Femur (tissue), 1 donor: ENCODE measurements around the gene RPL3.
A peak's percentile ranks its signal among the peaks of the same experiment; 100 is the strongest.
"Not testable (repeated sequence)": the region's sequence is repeated elsewhere in the genome, so short reads cannot be mapped to it uniquely, and the experiment has no call there.

ENCODE experiments used
- DNase-seq: peaks from one replicate; pipeline ENCODE4 v3.0.0-alpha.2; 2017

RPL3 gene

GRCh38 chr22:39350757-39351688, 31.6 kb upstream of the RPL3 start:
- DNase-seq, result peak; percentile 21

GRCh38 chr22:39349967-39350726, 30.7 kb upstream of the RPL3 start, which contains the start of gene SYNGR1:
SYNGR1 (plus strand) TSS chr22:39349991; CDS start chr22:39350011, 20 bp downstream.
- peak; percentile 53 for DNase-seq

- peak; percentile 64 for DNase-seq
Measured at GRCh38 chr22:39349506-39349966, 30.1 kb upstream of the RPL3 start.

GRCh38 chr22:39348909-39349505, 29.6 kb upstream of the RPL3 start:
- peak; percentile 63 for DNase-seq

GRCh38 chr22:39345231-39345630, 25.8 kb upstream of the RPL3 start:
- DNase-seq, result no peak

GRCh38 chr22:39344046-39344390, 24.6 kb upstream of the RPL3 start:
- DNase-seq, result no peak

GRCh38 chr22:39343259-39344045, 24.0 kb upstream of the RPL3 start:
- peak; percentile 67 for DNase-seq

GRCh38 chr22:39341179-39341578, 21.8 kb upstream of the RPL3 start:
- no peak for DNase-seq

- not testable (repeated sequence) for DNase-seq
Measured at GRCh38 chr22:39339775-39340174, 20.4 kb upstream of the RPL3 start.

GRCh38 chr22:39336411-39336810, 17.0 kb upstream of the RPL3 start:
- DNase-seq, result no peak

- no peak for DNase-seq
Measured at GRCh38 chr22:39332441-39333064, 13.1 kb upstream of the RPL3 start.

GRCh38 chr22:39330553-39330952, 11.1 kb upstream of the RPL3 start:
- not testable (repeated sequence) for DNase-seq

GRCh38 chr22:39327995-39328754, 8.8 kb upstream of the RPL3 start:
- no peak for DNase-seq

- no peak for DNase-seq
Measured at GRCh38 chr22:39325392-39325932, 6.0 kb upstream of the RPL3 start.

GRCh38 chr22:39320616-39321029, 1.2 kb upstream of the RPL3 start:
- not testable (repeated sequence) for DNase-seq

GRCh38 chr22:39318507-39319283, 728 bp downstream of the RPL3 start:
- DNase-seq, result no peak

- no peak for DNase-seq
Measured at GRCh38 chr22:39317775-39318506, 1.5 kb downstream of the RPL3 start.

- no peak for DNase-seq
Measured at GRCh38 chr22:39317084-39317774, 2.2 kb downstream of the RPL3 start.
